VCaP (cell line): ENCODE results near the gene FAM117A.
A peak's percentile ranks its signal among the peaks of the same experiment; 100 is the strongest.

Experiments used
- H3K27ac ChIP-seq: fragments of 450-650 bp; 2 replicates; pipeline ENCODE4 v1.5.1; 2017
- CTCF ChIP-seq: fragments of 450-650 bp; conservative IDR thresholded peaks from 2 replicates; pipeline ENCODE4 v1.5.1; 2017; ENCODE audit warnings: mild to moderate bottlenecking, moderate library complexity

The FAM117A gene

GRCh38 chr17:49677933-49678847, 85.7 kb downstream of the FAM117A start, which contains the start of gene SPOP:
Gene SPOP (minus strand): TSS chr17:49678097. CDS start chr17:49622810, 55,287 bp downstream.
- no peak for TF ChIP-seq CTCF
- peak within 1 kb of the TSS; percentile 97 for H3K27ac ChIP-seq

GRCh38 chr17:49677134-49677932, 86.6 kb downstream of the FAM117A start:
- TF ChIP-seq CTCF, result no peak
- peak overlapping the region; percentile 97 for H3K27ac ChIP-seq

GRCh38 chr17:49676276-49676868, 87.6 kb downstream of the FAM117A start:
- peak overlapping the region; percentile 97 for H3K27ac ChIP-seq
- TF ChIP-seq CTCF, result no peak

GRCh38 chr17:49674507-49674906, 89.4 kb downstream of the FAM117A start:
- TF ChIP-seq CTCF, result no peak
- H3K27ac ChIP-seq, result peak overlapping the region; percentile 97

- peak overlapping the region; percentile 97; the same call in 1 of the 2 replicates for H3K27ac ChIP-seq
These were observed 90.3 kb downstream of the FAM117A start for GRCh38 chr17:49673679-49674078.

GRCh38 chr17:49670641-49671040, 93.3 kb downstream of the FAM117A start:
- H3K27ac ChIP-seq, result peak overlapping the region; percentile 40
- no peak for TF ChIP-seq CTCF

- no peak for TF ChIP-seq CTCF
- peak overlapping the region; percentile 40 for H3K27ac ChIP-seq
These were observed 93.9 kb downstream of the FAM117A start for GRCh38 chr17:49670002-49670401.
